Mucosa of rectum (tissue), 2 donors: ENCODE data around the gene MPPED2.

Source experiments
- H3K27ac ChIP-seq, 2 donors: one replicate each; pipeline ENCODE4 v1.7.0; 2013; ENCODE audit warnings: inconsistent platforms in 2 of 2, low read depth in 2 of 2, low read length in 2 of 2
- H3K27me3 ChIP-seq, 2 donors: one replicate each; pipeline ENCODE4 v1.7.0; 2013; ENCODE audit warnings: low read length in 2 of 2; ENCODE audit not compliant: control insufficient read depth in 2 of 2, insufficient read depth in 2 of 2
- H3K36me3 ChIP-seq, 2 donors: one replicate each; pipeline ENCODE4 v1.7.0; 2013; ENCODE audit warnings: low read length in 2 of 2; ENCODE audit not compliant: control insufficient read depth in 2 of 2, insufficient read depth in 2 of 2
- H3K4me1 ChIP-seq, 2 donors: one replicate each; pipeline ENCODE4 v1.7.0; 2013; ENCODE audit warnings: low read length in 2 of 2, mild to moderate bottlenecking in 1 of 2; ENCODE audit not compliant: control insufficient read depth in 2 of 2, insufficient read depth in 2 of 2
- H3K4me3 ChIP-seq, 2 donors: one replicate each; pipeline ENCODE4 v1.7.0; 2013; ENCODE audit warnings: low read length in 2 of 2
- H3K9ac ChIP-seq, 2 donors: one replicate each; pipeline ENCODE4 v1.7.0; 2013; ENCODE audit warnings: low read length in 2 of 2, low read depth in 1 of 2, mild to moderate bottlenecking in 1 of 2
- H3K9me3 ChIP-seq, 2 donors: one replicate each; pipeline ENCODE4 v1.7.0; 2013; ENCODE audit warnings: low read length in 2 of 2; ENCODE audit not compliant: control insufficient read depth in 2 of 2
- donor health status: healthy.
- donor health status: Normal muscosa, but diverticular disease.

The MPPED2 gene

GRCh38 chr11:30489511-30489910 is 96.6 kb downstream of the MPPED2 start:
- Histone ChIP-seq H3K4me1 (peaks cover 0 to 23% of the 10 kb centered on the region in 2 donors), H3K9ac (no peak overlapping the region), H3K9me3 (no peaks in the 10 kb centered on the region), H3K27ac (no peak overlapping the region), H3K4me3 (no peak overlapping the region), H3K36me3 (no peaks in the 10 kb centered on the region), H3K27me3 (no peaks in the 10 kb centered on the region)

GRCh38 chr11:30489076-30489475 is 97.1 kb downstream of the MPPED2 start:
- H3K27ac ChIP-seq = no peak overlapping the region
- no peak overlapping the region for H3K9ac ChIP-seq
- H3K4me1 ChIP-seq = peaks cover 0 to 23% of the 10 kb centered on the region in 2 donors
- H3K36me3 ChIP-seq = no peaks in the 10 kb centered on the region
- no peaks in the 10 kb centered on the region for H3K9me3 ChIP-seq
- no peak overlapping the region for H3K4me3 ChIP-seq
- no peaks in the 10 kb centered on the region for H3K27me3 ChIP-seq

- no peak overlapping the region for H3K9ac ChIP-seq
- H3K4me3 ChIP-seq = peak overlapping the region; percentile 49 to 60
- H3K27me3 ChIP-seq = no peaks in the 10 kb centered on the region
- H3K27ac ChIP-seq = peak overlapping the region in 1 of 2 donors; percentile 66
- no peaks in the 10 kb centered on the region for H3K36me3 ChIP-seq
- H3K9me3 ChIP-seq = no peaks in the 10 kb centered on the region
- H3K4me1 ChIP-seq = peaks cover 0 to 23% of the 10 kb centered on the region in 2 donors
Observed at GRCh38 chr11:30488304-30488998, 97.7 kb downstream of the MPPED2 start.

GRCh38 chr11:30487200-30487898 is 98.8 kb downstream of the MPPED2 start:
- H3K27ac ChIP-seq = no peak overlapping the region
- H3K4me3 ChIP-seq = no peak overlapping the region
- no peaks in the 10 kb centered on the region for H3K9me3 ChIP-seq
- no peaks in the 10 kb centered on the region for H3K27me3 ChIP-seq
- H3K9ac ChIP-seq = no peak overlapping the region
- H3K36me3 ChIP-seq = no peaks in the 10 kb centered on the region
- peaks cover 0 to 23% of the 10 kb centered on the region in 2 donors for H3K4me1 ChIP-seq

GRCh38 chr11:30485756-30486155 is 100.4 kb downstream of the MPPED2 start:
- Histone ChIP-seq H3K27me3 (no peaks in the 10 kb centered on the region), H3K4me3 (no peak overlapping the region), H3K36me3 (no peaks in the 10 kb centered on the region), H3K9me3 (no peaks in the 10 kb centered on the region), H3K4me1 (peaks cover 0 to 23% of the 10 kb centered on the region in 2 donors), H3K27ac (no peak overlapping the region), H3K9ac (no peak overlapping the region)

GRCh38 chr11:30485222-30485621 is 100.9 kb downstream of the MPPED2 start:
- H3K4me1 ChIP-seq = peaks cover 0 to 23% of the 10 kb centered on the region in 2 donors
- no peaks in the 10 kb centered on the region for H3K9me3 ChIP-seq
- no peak overlapping the region for H3K4me3 ChIP-seq
- H3K27ac ChIP-seq = no peak overlapping the region
- H3K27me3 ChIP-seq = no peaks in the 10 kb centered on the region
- H3K36me3 ChIP-seq = no peaks in the 10 kb centered on the region
- H3K9ac ChIP-seq = no peak overlapping the region

GRCh38 chr11:30483056-30483455 is 103.1 kb downstream of the MPPED2 start:
- H3K4me3 ChIP-seq = no peak overlapping the region

GRCh38 chr11:30481796-30482195 is 104.4 kb downstream of the MPPED2 start:
- H3K9ac ChIP-seq = no peak overlapping the region
- H3K27me3 ChIP-seq = no peaks in the 10 kb centered on the region
- no peak overlapping the region for H3K4me3 ChIP-seq
- H3K36me3 ChIP-seq = no peaks in the 10 kb centered on the region
- H3K4me1 ChIP-seq = no peaks in the 10 kb centered on the region
- H3K9me3 ChIP-seq = no peaks in the 10 kb centered on the region
- H3K27ac ChIP-seq = no peak overlapping the region

More at GRCh38 chr11:30483056-30483455, 103.1 kb downstream of the MPPED2 start:
- H3K36me3 ChIP-seq = no peaks in the 10 kb centered on the region
- H3K9ac ChIP-seq = no peak overlapping the region
- no peaks in the 10 kb centered on the region for H3K27me3 ChIP-seq
- no peaks in the 10 kb centered on the region for H3K9me3 ChIP-seq
- H3K4me1 ChIP-seq = peaks cover 0 to 9% of the 10 kb centered on the region in 2 donors
- no peak overlapping the region for H3K27ac ChIP-seq

- H3K36me3 ChIP-seq = no peaks in the 10 kb centered on the region
- H3K4me3 ChIP-seq = no peak overlapping the region
- H3K9me3 ChIP-seq = no peaks in the 10 kb centered on the region
- H3K9ac ChIP-seq = no peak overlapping the region
- no peaks in the 10 kb centered on the region for H3K4me1 ChIP-seq
- H3K27ac ChIP-seq = no peak overlapping the region
- no peaks in the 10 kb centered on the region for H3K27me3 ChIP-seq
Observed at GRCh38 chr11:30481330-30481729, 104.8 kb downstream of the MPPED2 start.

GRCh38 chr11:30479899-30480298 is 106.3 kb downstream of the MPPED2 start:
- no peak overlapping the region for H3K9ac ChIP-seq

More at GRCh38 chr11:30479899-30480298, 106.3 kb downstream of the MPPED2 start:
- Histone ChIP-seq H3K4me1 (no peaks in the 10 kb centered on the region), H3K36me3 (no peaks in the 10 kb centered on the region), H3K27me3 (no peaks in the 10 kb centered on the region), H3K4me3 (no peak overlapping the region), H3K27ac (no peak overlapping the region), H3K9me3 (no peaks in the 10 kb centered on the region)
